ENCODE measurements around the gene TESK2.

TESK2 gene

DNA sequence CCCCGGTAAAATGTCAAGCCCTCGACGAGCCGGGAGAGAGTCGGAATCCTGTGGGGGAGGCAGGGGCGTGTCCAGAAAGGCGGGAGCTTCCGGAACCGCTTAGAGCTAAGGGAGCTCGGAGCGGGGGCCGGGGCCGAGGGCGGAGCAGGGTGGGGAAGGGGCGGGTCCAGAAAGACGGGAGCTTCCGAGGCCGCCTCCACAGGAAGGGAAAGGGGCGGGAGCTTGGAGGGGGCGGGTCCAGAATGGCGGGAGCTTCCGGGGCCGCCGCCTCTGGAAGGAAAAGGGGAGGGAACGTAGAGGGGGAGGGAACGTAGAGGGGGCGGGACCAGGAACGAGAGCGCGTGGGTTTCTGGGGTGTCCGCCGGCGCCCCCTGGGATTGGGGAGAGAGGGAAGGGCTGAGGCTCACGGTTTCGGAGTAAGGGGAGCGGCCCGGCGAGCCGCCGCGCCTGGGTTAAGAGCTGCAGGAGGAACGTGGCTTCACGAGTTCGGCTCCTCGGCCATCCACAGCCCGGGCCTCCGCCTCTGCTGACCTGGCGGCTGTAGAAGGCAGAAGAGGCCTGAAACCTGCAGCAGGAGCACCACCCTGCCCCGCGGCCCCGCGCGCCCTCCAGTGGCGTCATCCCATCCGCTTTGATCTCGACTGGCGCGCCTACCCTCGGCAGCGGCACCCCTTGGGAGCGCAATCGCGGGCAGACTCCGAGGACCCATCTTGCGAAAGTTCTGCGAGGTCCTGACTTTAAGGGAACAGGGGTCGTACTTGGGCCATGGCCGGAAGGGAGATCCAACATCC, 187.2 kb downstream of the TESK2 start:
- peak; percentile 97 for DNase-seq (ENCODE audit: low spot score)

- no peak for DNase-seq (ENCODE audit: low spot score)
These were observed 188.3 kb downstream of the TESK2 start for GRCh38 chr1:45302505-45303150.

DNA sequence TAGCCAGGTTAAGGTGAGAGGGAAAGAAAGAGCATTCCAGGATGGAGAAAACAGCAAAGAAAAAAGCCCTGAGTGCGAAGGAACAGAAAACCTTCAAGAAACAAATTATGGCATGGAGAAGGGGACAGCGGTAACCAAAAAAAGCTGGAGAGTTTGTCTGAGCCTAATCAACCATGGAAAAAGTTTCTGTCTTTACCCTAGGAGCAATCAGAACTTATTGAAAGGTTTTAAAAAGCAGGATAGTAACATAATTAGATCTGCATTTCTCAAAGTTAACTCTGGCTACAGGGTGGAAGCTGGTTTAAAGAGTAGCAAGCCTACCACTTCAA, 190.3 kb downstream of the TESK2 start:
- no peak for DNase-seq (ENCODE audit: low spot score)

DNA sequence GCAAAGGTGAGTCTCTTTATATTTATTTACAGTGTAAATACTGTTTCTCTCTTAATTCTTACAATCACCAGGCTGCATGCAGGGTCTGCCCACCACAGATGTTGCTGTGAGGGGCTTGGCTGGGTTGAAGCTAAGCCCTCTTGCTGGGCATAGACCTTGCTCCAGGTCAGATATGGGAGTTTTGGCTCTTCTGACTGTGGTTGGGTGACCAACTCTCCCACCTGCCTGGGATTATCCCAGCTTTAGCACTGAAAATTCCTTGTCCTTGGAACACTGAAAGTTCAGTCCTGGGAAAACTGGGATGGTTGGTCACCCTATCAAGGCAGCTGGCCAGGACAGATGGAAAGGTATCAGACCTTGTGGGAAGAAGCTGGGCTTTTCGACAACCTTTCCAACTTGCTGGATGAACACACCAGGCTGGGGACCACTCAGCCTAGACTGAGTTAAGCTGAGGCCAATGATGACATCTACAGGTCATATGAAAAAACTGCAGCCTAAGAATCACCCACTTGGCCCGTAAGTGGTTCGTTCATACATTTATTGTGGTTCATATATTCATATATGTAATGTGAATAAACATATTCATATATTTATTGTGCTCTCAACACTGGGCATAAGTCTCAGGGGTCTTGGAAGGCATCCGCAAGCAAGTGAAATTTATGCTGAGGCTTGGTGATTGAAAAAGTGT, 190.8 kb downstream of the TESK2 start:
- peak; percentile 65 for DNase-seq (ENCODE audit: low spot score)

DNA sequence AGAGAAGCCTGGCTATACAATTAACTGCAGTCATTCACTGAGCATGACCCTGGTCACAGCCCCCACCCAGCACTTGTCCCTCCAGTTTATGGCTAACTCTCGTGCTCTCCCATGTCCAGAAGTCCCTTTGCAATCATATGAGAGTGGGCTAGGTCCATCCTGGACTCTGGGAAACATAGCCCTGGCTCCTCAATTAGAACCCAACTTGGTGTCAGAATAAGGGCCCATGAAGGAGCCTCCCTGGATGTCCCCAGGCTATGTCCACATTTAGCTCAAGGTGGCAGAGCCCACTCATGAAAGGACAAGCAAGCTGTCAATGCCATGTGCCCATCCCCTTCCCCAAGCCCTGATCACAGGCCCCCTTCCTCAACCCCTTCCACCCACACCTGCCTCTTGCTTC, 191.7 kb downstream of the TESK2 start:
- DNase-seq (ENCODE audit: low spot score), result no peak

- no peak for DNase-seq (ENCODE audit: low spot score)
These were observed 193.2 kb downstream of the TESK2 start for GRCh38 chr1:45297666-45298356.
